HG03066 (cell line): ENCODE measurements around the gene LINC01488.

ENCODE experiments used
- ATAC-seq: cut with Tn5 transposase; IDR thresholded peaks from one replicate; pipeline ENCODE4 v1.9.1; 2021; ENCODE audit warnings: low read depth; ENCODE audit not compliant: unreplicated experiment

LINC01488 gene

GRCh38 chr11:69541501-69542313 lies 60.2 kb downstream of the LINC01488 start:
- no peak for ATAC-seq

GRCh38 chr11:69542314-69543168 lies 61.1 kb downstream of the LINC01488 start:
- ATAC-seq = no peak
